Endothelial cell of umbilical vein (primary cell): ENCODE measurements around the gene TNIP1. TPM values are rescaled to one million over a fixed set of nuclear protein-coding genes. Genes with fewer than 3 reads are reported as not detected.

Experiments
- BruUV-seq: library from RNA; stranded (reverse); fragments of 400-500 nt; replicated peaks from 2 replicates; lab custom pipeline; 2021; lab: Mats Ljungman, UMichigan
- CTCF ChIA-PET: fragments of 300-600, 350-600 bp; sonication (Branson Sonifier 250); formaldehyde crosslinking; loops from one replicate; lab custom pipeline; 2021; ENCODE audit warnings: antibody characterized with exemption, inconsistent platforms; lab: Charles Lee
- POLR2A ChIA-PET: fragments of 300-600, 350-600 bp; sonication (Branson Sonifier 250); formaldehyde crosslinking; loops from one replicate; lab custom pipeline; 2021; ENCODE audit warnings: antibody characterized with exemption, inconsistent platforms; lab: Charles Lee
- DNase-seq: peaks from one replicate; pipeline ENCODE4 v3.0.0-alpha.2; 2011; ENCODE audit warnings: low read depth, low spot score
- FAIRE-seq: peaks from 2 replicates; lab custom pipeline; 2011; peaks lifted over from hg19 to GRCh38; lab: Jason Lieb, UNC
- H2AFZ ChIP-seq: 2 replicates; pipeline ENCODE4 v1.6.0; 2012; ENCODE audit warnings: low read depth, low read length, control low read depth, inconsistent platforms
- H3K27ac ChIP-seq: 2 replicates; pipeline ENCODE4 v1.5.1; 2011; ENCODE audit warnings: low read depth, mild to moderate bottlenecking, control low read depth, low read length, moderate library complexity; ENCODE audit not compliant: insufficient read depth
- H3K27me3 ChIP-seq, 2 experiments: 2 replicates each; pipeline versions ENCODE4 v1.6.0 to v1.6.1; 2011; ENCODE audit warnings: low read length in 2 of 2, mixed read lengths in 1 of 2; ENCODE audit not compliant: control insufficient read depth in 2 of 2, insufficient read depth in 2 of 2
- H3K36me3 ChIP-seq, 2 experiments: 2 replicates in 1 of 2; 3 replicates in 1 of 2; pipeline ENCODE4 v1.5.1; 2011; ENCODE audit warnings: low read length in 2 of 2, mild to moderate bottlenecking in 1 of 2, moderate library complexity in 1 of 2; ENCODE audit not compliant: control insufficient read depth in 2 of 2, insufficient read depth in 2 of 2; ENCODE audit errors: extremely low read depth in 1 of 2
- H3K4me1 ChIP-seq: 3 replicates; pipeline ENCODE4 v1.5.1; 2011; ENCODE audit warnings: mild to moderate bottlenecking, low read length; ENCODE audit not compliant: control insufficient read depth, insufficient read depth; ENCODE audit errors: extremely low read depth
- H3K4me2 ChIP-seq: 2 replicates; pipeline ENCODE4 v1.6.1; 2011; ENCODE audit warnings: low read length, control low read depth, mixed read lengths; ENCODE audit not compliant: insufficient read depth
- H3K4me3 ChIP-seq, 3 experiments: fragments of 200-600 bp in 1 of 3; sonication (generic), shearing (Covaris generic) in 1 of 3; replicated peaks in 1 of 3; 2 replicates each; pipeline ENCODE4 v1.5.1; 2011 to 2016; ENCODE audit warnings: control low read depth in 3 of 3, low read length in 3 of 3, mild to moderate bottlenecking in 2 of 3, inconsistent platforms in 1 of 3, low read depth in 1 of 3, moderate library complexity in 1 of 3; ENCODE audit not compliant: insufficient read depth in 1 of 3
- H3K79me2 ChIP-seq: 2 replicates; pipeline ENCODE4 v1.6.0; 2012; ENCODE audit warnings: low read length, inconsistent platforms; ENCODE audit not compliant: control insufficient read depth, insufficient read depth
- H3K9ac ChIP-seq: replicated peaks from 2 replicates; pipeline ENCODE3; 2011; ENCODE audit warnings: low read length, control low read depth; ENCODE audit not compliant: insufficient read depth; ENCODE audit errors: extremely low read depth
- H3K9me1 ChIP-seq: replicated peaks from 3 replicates; pipeline ENCODE4 v1.6.0; 2011; ENCODE audit warnings: mild to moderate bottlenecking, low read length; ENCODE audit not compliant: control insufficient read depth, insufficient read depth; ENCODE audit errors: extremely low read depth
- H3K9me3 ChIP-seq: replicated peaks from 2 replicates; pipeline ENCODE4 v1.5.1; 2012; ENCODE audit warnings: low read length, inconsistent platforms; ENCODE audit not compliant: control insufficient read depth, insufficient read depth
- H4K20me1 ChIP-seq: replicated peaks from 2 replicates; pipeline ENCODE3; 2011; ENCODE audit warnings: mild to moderate bottlenecking, low read length; ENCODE audit not compliant: control insufficient read depth, insufficient read depth; ENCODE audit errors: extremely low read depth
- CTCF ChIP-seq, 2 donors: IDR thresholded peaks; 1 replicate in 1 of 2; 2 replicates in 1 of 2; pipeline ENCODE4 v1.5.1; 2011; ENCODE audit warnings: low read length in 2 of 2, mild to moderate bottlenecking in 2 of 2, moderate library complexity in 2 of 2, control low read depth in 1 of 2, inconsistent platforms in 1 of 2, low read depth in 1 of 2; ENCODE audit not compliant: insufficient read depth in 1 of 2; ENCODE audit errors: extremely low read depth in 1 of 2
- EZH2 ChIP-seq: IDR thresholded peaks from 2 replicates; pipeline ENCODE4 v1.6.1; 2012; ENCODE audit warnings: borderline replicate concordance, low read depth, mild to moderate bottlenecking, moderate library complexity, low read length, inconsistent platforms; ENCODE audit not compliant: severe bottlenecking
- FOS ChIP-seq: IDR thresholded peaks from 2 replicates; pipeline ENCODE4 v1.6.1; 2011; ENCODE audit warnings: mild to moderate bottlenecking, low read length, moderate library complexity, borderline replicate concordance; ENCODE audit not compliant: insufficient read depth
- GATA2 ChIP-seq: IDR thresholded peaks from 2 replicates; pipeline ENCODE4 v1.7.0; 2011; ENCODE audit warnings: low read depth, mild to moderate bottlenecking, moderate library complexity, mixed read lengths, low read length; ENCODE audit not compliant: insufficient read length, insufficient read depth
- JUN ChIP-seq: IDR thresholded peaks from 2 replicates; pipeline ENCODE4 v1.6.1; 2011; ENCODE audit warnings: borderline replicate concordance, low read depth; ENCODE audit not compliant: insufficient read length, insufficient read depth
- MYC ChIP-seq: IDR thresholded peaks from one replicate; pipeline ENCODE4 v1.6.1; 2011; ENCODE audit warnings: mild to moderate bottlenecking, low read depth, low read length
- dilution Hi-C: fragments of 300-500 bp; cut with MboI; formaldehyde crosslinking; loops from one replicate; pipeline ENCODE4 v1.15.0; 2019; ENCODE audit warnings: low sequenced_read_pairs; ENCODE audit not compliant: extremely low pct_ligation_motif_present
- intact Hi-C: fragments of 100-400 bp; cut with micrococcal nuclease; formaldehyde crosslinking; loops from one replicate; pipeline ENCODE4 v1.10.0; 2022
- polyA plus RNA-seq, 4 experiments: library from polyadenylated mRNA; depleted of rRNA in 3 of 4; stranded (reverse) in 3 of 4; unstranded in 1 of 4; fragments of >200 nt; gene quantifications; 2 replicates each; pipeline versions ENCODE4 v1.2.1 to v1.2.3, GENCODE V29; 2011 to 2012; ENCODE audit warnings: missing spikeins in 1 of 4
- total RNA-seq: library from RNA; stranded (reverse); gene quantifications from 2 replicates; pipeline ENCODE4 v1.2.3, GENCODE V29; 2021

Gene TNIP1
- total and polyA plus RNA-seq, 2 donors (not counting 3 experiments of a cell fraction or from before 2014, with no cell fraction given), result 43.0 to 96.8 TPM

- Histone ChIP-seq H3K9me1 (no peaks in the 10 kb centered on the region), H3K9me3 (no peaks in the 10 kb centered on the region), H2AFZ (no peak overlapping the region), H3K4me1 (peaks cover 35% of the 10 kb centered on the region), H3K27ac (peak overlapping the region; percentile 94), H3K4me3 (peak overlapping the region; percentile 51 to 77 (median 62)), H3K79me2 (peaks cover 24% of the 10 kb centered on the region), H3K9ac (peak overlapping the region; percentile 93), H3K4me2 (peak overlapping the region; percentile 79), H4K20me1 (no peaks in the 10 kb centered on the region), H3K36me3 (peaks cover 0 to 2% of the 10 kb centered on the region in 2 experiments), H3K27me3 (no peaks in the 10 kb centered on the region)
- FAIRE-seq, result peak; percentile 85
- intact Hi-C loops (loop anchor here (2.0 kb wide), 1 partner anchor 321 kb away; the partner anchor contains the start of gene DCTN4), dilution Hi-C loops (loop anchor here (10.0 kb wide), 1 partner anchor 45 kb away; no protein-coding TSS in a partner anchor)
- peak; percentile 79 for DNase-seq
- TF ChIP-seq CTCF (IDR thresholded peaks at IDR 0.05; ENCODE audit: extremely low read depth in 1 of 2, insufficient read depth in 1 of 2, low read depth in 1 of 2, low read length in 2 of 2), result no peak
- TF ChIP-seq EZH2, result no peak
- TF ChIP-seq MYC, result no peak
- peak; percentile 59 for TF ChIP-seq FOS
- no peak for TF ChIP-seq JUN
- TF ChIP-seq GATA2, result peak; percentile 57
- TSS peak; percentile 47 for BruUV-seq
- CTCF ChIA-PET, result interaction anchor here (0.8 to 4.0 kb wide), 6 partner anchors 8 to 85 kb away, joined by 3 to 26 read pairs (median 6); no protein-coding TSS in a partner anchor
- POLR2A ChIA-PET, result no interaction called here
Observed at GRCh38 chr5:151079838-151080612, 809 bp downstream of the TNIP1 start.
